Adrenal gland (tissue), 5 donors: ENCODE data around the gene CLEC10A.

Experiments
- CTCF ChIP-seq, 6 experiments: fragments of 450-650 bp in 4 of 6; fragments of 200-600 bp in 2 of 6; sonication (generic) in 1 of 6; IDR thresholded peaks; 1 replicate in 5 of 6; 2 replicates in 1 of 6; pipeline versions ENCODE4 v1.5.1 to v1.8.0; 2016 to 2021; ENCODE audit warnings: antibody characterized with exemption in 6 of 6, mild to moderate bottlenecking in 2 of 6, moderate library complexity in 1 of 6
- POLR2A ChIP-seq, 2 donors: fragments of 450-650 bp; IDR thresholded peaks; one replicate each; pipeline ENCODE4 v1.6.1; 2017; ENCODE audit warnings: antibody characterized with exemption in 2 of 2, mild to moderate bottlenecking in 2 of 2, moderate library complexity in 1 of 2
- donor health status: DM: no; HTN: no; CAD: no.

DNA sequence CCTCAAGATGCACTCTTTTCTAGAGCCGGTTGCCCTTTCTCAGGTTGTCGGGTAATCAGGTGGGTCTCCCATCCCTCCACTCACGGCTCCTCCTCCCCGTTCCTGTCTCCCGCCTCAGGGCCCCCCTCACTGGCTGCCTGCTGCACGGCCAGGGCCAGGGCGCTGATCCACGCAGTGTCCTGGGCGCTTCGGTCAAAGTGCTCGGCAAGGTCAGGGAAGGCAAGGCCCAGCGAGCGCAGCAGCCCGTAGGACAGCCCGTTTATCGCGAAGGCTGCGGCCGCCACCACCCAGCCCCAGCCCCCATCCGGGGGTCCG is 36.9 kb downstream of the CLEC10A start:
- TF ChIP-seq CTCF (IDR thresholded peaks at IDR 0.05) = no peak
- TF ChIP-seq POLR2A (IDR thresholded peaks at IDR 0.05) = no peak
